Cortex of kidney (tissue), 1 donor: ENCODE results near the gene SEMA6B.
"Not testable (repeated sequence)": the region's sequence is repeated elsewhere in the genome, so short reads cannot be mapped to it uniquely, and the experiment has no call there.

Experiments used
- DNase-seq: peaks from one replicate; lab custom pipeline; 2025; lab: John Stamatoyannopoulos, UW

Gene SEMA6B, protein sequence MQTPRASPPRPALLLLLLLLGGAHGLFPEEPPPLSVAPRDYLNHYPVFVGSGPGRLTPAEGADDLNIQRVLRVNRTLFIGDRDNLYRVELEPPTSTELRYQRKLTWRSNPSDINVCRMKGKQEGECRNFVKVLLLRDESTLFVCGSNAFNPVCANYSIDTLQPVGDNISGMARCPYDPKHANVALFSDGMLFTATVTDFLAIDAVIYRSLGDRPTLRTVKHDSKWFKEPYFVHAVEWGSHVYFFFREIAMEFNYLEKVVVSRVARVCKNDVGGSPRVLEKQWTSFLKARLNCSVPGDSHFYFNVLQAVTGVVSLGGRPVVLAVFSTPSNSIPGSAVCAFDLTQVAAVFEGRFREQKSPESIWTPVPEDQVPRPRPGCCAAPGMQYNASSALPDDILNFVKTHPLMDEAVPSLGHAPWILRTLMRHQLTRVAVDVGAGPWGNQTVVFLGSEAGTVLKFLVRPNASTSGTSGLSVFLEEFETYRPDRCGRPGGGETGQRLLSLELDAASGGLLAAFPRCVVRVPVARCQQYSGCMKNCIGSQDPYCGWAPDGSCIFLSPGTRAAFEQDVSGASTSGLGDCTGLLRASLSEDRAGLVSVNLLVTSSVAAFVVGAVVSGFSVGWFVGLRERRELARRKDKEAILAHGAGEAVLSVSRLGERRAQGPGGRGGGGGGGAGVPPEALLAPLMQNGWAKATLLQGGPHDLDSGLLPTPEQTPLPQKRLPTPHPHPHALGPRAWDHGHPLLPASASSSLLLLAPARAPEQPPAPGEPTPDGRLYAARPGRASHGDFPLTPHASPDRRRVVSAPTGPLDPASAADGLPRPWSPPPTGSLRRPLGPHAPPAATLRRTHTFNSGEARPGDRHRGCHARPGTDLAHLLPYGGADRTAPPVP

DNA sequence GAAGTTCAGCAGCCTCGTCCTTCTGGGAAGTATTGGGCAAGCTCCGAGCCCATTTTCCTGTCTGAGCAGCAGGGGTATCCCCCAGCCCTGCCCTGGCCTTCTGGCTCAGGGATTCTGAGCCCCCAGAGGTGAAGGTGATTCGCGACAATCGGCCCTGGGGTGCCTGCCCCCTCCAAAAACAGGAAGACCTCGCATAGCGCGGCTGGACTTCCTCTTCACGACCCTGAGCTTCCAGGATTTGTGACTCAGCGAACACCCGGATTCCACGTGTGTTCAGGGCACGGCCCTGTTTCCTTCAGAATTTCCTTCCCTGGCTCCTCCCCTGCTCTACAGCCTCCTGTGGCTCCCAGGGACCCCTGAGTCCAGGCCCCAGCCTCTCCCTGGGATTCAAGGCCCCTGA, at the start of gene SEMA6B:
TSS of gene SEMA6B (minus strand) at position 116 of the 400 bp plus-strand sequence. CDS start 1,227 bp downstream, outside the sequence.
- DNase-seq: no peak

DNA sequence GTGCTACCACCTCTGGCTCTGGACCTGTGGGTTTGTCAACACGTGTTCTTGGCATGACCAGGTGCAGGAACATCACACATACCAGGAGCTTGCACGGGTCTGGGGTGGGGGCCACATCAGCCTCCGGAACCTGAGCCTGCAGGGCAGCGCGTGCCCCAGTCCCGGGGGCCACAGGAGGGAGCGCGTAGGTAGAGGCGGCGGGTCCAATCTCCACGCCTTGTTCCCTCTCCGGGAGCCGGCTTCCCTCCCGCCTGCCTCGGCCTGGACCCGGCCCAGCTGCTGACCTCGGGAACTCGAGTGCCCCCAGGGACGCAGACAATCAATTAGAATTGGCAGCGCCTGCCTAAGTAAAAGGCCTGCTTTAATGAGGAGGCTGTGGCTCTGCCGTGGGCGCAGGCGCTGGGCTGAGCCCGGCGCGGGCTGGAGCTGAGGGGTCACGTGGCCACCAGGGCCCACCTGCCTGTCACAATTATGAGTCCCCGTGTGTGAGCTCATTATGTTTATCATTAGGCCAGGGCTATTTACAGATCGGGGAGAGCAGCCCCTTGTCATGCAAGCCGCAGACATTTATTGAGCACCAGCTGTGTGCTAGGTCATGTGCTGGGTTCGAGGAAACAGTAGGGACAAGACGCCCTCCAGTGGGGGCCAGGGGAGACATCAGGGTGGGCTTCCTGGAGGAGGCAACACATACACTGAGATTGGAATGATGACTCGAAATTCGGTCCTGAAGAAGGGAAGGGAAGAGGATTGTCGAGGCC, 47.6 kb upstream of the SEMA6B start:
- no peak for DNase-seq

DNA sequence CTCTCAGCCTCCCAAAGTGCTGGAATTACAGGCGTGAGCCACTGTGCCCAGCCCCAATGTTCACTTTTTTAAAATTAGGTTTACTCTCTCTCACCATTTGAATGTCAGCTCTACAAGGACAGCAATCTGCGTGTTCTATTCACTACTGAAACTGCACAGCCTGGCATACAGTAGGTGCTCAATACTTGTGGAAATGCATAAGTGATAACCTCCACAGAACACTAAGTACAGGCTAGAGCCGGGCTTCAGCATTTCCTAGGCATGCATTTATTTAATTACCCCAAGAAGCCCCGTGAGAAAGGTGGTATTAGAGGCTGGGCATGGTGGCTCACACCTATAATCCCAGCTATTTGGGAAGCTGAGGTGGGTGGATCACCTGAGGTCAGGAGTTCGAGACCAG, 46.7 kb upstream of the SEMA6B start:
- DNase-seq: no peak

DNA sequence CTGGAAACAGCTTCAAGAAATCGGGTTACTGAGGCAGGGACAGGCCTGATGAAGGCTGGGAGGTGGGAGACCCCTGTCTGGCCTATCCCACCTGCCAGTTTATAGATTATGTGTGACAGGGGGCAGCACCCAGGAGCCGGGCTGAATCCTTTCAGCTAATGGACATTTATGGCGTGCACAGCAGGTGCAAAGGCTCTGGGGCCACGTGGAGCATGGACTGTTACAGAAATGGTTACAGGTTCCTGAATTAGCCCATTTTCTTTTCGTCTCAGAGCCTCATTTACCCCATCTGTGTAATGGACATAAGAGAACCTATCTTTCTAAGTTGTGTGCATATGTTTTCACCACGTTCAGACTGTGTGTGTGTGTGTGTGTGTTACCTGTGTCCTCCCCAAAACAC, 45.4 kb upstream of the SEMA6B start:
- DNase-seq: no peak

DNA sequence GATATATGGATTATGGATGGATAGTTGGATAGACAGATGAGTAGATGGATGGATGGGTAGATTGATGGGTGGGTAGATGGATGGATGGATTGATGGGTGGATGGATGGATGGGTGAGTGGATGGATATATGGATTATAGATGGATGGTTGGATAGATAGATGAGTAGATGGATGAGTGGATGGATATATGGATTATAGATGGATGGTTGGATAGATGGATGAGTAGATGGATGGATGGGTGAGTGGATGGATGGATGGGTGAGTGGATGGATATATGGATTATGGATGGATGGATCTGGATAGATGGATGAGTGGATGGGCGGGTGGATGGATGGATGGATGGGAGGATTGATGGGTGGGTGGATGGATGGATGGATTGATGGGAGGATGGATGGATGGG, 43.4 kb upstream of the SEMA6B start:
- no peak for DNase-seq

DNA sequence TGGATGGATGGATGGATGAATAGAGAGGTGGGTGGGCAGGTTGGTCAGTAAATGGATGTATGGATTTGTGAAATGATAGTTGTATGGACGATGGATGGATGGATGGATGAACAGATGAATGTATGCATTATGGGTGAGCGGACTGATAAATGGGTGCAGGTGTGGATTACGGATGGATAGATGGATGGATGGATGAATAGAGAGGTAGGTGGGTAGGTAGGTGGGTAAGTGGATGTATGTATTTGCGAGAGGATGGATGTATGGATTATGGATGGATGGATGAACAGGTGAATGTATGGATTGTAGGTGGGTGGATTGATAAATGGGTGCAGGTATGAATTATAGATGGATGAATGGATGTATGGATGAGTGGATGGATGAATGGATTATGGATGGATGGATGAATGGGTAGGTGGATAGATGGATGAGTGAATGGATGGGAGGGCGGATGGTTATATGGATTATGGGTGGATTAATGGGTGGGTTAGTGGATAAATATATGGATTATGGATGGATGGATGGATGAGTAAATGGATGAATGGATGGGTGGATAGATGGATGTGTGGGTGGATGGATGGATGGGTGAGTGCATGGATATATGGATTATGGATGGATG, 42.8 kb upstream of the SEMA6B start:
- no peak for DNase-seq

DNA sequence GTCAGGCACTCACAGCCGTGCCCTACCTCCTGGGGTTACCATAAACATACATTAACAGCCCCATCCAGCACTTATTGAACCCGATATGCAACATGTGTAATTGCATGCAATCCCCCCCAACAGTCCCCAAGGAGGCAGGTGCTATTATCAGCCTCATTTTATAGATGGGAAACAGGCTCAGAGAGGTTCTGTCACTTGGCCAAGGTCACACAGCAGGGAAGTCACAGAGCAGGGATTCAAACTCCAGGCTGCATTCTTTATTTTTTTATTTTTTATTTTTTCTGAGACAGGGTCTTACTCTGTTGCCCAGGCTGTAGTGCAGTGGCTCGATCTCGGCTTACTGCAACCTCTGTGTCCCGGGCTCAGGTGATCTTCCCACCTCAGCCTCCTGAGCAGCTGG, 41.4 kb upstream of the SEMA6B start:
- DNase-seq: no peak

DNA sequence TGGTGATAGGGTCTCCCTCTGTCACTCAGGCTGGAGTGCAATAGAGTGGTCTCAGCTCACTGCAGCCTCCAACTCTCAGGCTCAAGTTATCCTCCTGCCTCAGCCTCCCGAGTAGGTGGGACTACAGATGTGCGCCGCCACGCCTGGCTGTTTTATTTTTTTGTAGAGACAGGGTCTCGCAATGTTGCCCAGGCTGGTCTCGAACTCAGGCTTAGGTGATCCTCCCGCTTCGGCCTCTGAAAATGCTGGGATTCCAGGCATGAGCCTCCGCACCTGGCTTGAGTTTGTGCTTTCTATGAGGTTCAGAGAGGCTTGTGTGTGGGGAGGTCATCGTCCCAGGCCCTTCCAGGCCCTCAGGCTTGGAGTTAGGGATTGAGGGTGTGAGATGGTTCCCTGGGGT, 40.6 kb upstream of the SEMA6B start:
- no peak for DNase-seq

DNA sequence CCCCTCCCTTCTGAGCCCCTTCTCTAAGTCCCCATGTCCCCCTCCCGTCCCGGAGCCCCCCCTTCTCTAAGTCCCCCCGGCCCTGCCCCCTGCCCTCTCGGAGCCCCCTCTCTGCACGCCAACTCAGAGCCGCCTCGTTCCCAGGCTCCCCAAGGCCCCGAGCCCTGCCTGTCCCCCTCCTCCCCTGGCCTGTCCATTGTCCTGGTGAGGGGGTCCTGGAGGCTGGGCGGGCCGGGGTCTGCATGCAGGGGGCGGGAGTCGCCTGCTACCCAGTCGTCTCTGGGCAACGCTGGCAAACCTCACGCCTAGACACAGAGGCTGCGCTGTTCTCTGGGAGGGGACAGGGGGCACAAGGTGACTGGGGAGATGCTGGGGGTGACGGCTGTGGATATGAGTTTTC, 39.2 kb upstream of the SEMA6B start:
- no peak for DNase-seq

DNA sequence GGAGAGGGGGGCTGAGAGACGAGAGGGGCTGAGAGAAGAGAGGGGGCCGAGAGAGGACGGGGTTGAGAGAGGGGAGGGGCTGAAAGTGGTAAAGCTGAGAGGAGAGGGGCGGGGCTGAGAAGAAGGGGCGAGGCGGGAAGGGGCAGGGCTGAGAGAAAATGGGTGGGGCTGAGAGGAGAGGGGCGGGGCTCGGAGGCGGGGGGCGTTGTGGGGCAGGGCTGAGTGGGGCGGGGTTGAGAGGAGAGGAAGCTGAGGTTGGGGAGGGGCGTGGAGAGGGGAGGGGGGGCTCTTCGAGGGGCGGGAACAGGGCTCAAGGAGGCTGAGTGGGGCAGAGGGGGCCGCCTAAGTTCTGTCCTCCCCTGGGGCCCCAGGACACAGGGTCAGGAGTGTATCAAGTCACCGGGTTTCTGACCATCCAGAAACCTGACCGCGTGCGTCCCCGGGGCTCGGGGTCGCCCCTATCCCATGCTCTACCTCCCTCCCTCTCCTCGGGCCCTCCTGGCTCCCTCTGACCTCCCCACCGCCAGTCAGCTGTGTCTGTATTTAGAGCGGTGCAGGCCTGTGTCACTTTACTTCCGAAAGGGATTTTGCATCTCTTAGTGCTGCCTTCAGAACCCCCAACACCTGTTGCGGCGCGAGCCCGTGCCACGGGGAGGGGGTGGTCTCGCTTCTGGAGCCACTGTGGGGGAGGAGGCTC, 38.6 kb upstream of the SEMA6B start:
- DNase-seq: no peak

DNA sequence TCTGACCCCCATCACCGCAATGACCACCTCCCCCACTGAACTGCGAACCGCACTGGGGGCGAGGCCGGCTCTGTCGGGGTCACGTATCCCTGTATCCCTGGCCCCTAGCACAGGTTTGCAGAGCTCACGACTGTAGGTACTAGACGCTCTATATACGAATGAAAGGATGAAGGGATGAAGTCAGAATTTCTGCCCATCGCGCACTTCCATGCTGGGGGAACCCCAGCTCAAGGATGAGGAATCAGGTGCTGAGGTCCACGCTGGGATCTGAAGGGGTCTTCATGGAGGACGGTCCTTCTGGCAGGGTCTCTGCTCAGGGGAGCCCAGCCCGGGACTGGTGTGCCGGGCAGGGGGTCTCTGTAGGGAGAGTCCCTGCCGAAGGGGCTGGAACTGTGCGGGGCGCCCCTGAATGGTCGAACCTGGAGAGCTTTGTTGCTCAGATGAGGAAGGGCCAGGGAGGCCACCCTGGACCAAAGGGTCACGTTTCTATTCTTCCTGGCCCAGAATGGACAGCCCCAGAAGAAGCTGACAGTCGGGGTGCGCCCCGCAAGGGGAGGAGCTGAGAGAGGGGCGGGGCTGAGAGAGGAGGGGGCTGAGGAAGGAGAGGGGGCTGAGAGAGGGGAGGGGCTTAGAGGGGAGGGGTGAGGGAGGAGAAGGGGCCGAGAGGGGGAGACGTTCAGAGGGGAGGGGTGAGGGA, 37.9 kb upstream of the SEMA6B start:
- DNase-seq: no peak

DNA sequence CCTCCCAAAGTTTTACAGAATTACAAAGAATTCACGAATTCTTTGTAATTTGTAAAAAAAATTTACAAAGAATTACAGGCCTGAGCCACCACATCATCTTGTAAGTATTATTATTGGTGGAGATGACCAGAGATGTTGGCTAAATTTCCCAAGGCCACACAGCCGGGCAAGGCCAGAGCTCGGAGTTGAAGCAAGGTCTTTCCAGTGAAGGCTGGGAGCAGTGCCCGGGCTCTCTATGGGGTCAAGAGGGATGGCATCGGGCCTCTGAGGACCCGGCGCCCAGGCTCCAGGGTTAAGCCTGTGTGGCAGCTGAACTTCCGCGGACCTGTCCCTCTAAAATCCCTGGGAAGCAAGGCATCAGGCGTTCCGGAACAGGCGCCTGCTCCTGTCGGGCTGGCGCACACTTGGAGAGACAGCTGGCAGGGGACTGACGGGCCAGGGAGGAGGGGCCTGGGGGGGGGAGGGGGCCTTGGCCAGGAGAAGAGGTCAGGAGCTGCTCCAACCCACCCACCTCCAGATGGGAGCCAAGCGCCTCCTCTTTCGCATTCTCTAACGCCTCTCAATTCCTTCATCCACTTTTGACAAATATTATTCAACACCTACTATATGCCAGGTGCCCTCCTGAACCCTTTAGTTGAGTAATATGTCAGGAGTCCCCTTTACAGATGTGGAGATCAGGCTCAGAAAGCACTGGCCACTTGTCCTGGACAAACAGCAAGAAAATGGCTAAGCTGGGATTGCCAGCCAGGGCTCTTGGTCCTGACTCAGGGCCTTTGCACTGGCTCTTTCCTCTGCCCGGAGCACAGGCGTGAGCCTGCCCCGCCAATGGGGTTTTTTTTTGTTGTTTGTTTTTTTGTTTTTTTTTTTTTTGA, 36.8 kb upstream of the SEMA6B start:
- no peak for DNase-seq

DNA sequence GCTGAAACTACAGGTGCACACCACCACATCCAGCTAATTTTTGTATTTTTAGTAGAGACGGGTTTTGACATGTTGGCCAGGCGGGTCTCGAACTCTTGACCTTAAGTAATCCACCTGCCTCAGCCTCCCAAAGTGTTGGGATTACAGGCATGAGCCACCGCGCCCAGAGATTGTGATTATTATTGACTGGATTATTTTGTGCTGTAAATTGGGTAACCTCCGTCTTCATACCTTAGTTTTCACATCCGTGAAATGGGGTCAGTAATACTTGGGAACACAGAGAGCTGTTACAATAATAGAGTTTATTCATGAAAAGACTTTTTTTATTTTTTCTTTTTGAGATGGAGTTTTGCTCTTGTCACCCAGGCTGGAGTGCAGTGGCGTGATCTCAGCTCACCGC, 35.7 kb upstream of the SEMA6B start:
- DNase-seq: not testable (repeated sequence)

DNA sequence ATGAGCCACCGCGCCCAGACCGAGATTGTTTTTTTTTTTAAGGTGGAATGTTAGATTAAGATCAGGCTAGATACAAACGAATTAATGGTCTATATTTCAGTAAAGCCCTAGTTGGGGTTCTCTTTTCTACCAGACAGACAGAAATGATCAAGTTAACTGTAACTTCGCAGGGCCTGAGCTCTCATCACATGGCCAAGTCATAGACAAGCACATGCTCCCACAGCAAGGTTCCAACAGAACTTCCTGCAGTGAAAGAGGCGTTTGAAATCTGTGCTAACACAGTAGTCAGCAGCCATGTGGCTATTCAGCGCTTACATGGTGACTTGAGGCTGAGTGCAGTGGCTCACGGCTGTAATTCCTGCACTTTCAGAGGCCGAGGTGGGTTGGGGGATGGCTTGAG, 34.7 kb upstream of the SEMA6B start:
- DNase-seq: no peak

DNA sequence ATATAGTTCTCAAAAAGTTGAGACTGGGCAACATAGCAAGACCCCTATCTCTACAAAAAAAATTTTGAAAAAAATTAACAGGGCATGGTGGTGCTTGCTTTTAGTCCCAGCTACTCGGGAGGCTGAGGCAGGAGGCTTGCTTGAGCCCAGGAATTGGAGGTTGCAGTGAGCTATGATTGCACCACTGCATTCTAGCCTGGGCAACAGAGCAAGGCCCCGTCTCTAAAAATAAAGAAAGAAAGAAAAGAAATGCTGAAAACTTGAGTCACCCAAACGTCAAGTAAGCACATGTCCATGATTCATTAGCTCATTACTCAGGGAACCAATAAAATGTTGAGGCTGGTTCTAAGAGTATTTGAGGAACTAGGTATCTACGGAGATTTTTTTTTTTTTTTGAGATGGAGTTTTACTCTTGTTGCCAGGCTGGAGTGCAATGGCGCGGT, 33.9 kb upstream of the SEMA6B start:
- DNase-seq: no peak

DNA sequence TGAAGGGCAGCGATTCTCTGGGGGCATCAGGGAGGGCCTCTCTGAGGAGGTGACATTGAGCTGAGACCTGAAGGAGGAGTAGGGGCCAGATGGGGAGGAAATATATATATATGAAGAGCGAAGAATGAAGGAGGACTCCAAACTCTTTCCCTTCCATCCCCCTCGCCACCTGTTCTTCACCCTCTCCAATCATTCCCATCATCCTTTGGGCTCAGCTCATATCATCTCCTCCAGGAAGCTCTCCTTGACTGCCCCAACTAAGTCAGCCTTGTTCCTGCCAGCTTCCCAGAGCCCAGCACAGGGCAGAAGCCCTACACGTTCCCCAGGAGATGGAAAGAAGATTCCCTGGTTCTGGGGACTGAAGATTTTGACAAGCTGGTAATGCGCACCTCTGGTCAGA, 33.0 kb upstream of the SEMA6B start:
- no peak for DNase-seq

DNA sequence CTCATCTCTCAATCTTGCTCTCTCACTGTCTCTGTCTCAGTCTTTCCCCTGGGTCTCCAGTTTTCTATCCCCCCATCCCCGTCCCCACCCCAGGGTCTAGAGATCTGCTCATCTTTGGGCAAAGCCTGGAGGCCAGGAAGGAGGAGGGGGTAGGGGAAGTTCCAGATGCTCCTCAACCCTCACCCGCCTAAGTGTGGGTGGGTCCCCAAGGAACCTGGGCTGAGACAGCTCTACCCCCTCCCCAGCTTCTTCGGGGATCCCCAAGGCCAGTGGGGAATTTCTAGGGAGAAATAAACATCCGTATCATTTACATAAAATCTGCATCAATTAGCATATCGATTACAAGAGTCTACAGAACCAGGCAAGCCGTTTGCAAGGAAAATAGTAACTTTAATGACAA, 31.8 kb upstream of the SEMA6B start:
- no peak for DNase-seq

DNA sequence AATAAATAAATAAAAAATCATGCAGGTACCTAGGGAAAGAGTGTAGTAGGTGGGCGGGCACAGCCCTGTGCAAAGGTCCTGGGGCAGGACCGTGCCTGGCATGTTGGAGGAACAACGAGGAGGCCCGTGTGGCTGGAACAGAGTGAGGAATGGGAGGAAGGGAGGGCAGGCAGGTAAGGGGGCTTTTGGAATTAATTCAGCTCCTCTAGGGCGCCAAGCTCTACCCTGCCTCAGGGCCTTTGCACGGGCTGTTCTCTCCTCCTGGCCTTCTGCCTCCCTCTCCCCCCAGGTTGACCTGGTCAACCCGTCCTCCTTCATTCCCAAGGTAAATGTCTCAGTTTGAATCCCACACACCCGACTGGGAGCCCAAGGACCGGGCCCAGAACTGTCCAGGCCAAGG, 31.1 kb upstream of the SEMA6B start:
- DNase-seq: no peak

DNA sequence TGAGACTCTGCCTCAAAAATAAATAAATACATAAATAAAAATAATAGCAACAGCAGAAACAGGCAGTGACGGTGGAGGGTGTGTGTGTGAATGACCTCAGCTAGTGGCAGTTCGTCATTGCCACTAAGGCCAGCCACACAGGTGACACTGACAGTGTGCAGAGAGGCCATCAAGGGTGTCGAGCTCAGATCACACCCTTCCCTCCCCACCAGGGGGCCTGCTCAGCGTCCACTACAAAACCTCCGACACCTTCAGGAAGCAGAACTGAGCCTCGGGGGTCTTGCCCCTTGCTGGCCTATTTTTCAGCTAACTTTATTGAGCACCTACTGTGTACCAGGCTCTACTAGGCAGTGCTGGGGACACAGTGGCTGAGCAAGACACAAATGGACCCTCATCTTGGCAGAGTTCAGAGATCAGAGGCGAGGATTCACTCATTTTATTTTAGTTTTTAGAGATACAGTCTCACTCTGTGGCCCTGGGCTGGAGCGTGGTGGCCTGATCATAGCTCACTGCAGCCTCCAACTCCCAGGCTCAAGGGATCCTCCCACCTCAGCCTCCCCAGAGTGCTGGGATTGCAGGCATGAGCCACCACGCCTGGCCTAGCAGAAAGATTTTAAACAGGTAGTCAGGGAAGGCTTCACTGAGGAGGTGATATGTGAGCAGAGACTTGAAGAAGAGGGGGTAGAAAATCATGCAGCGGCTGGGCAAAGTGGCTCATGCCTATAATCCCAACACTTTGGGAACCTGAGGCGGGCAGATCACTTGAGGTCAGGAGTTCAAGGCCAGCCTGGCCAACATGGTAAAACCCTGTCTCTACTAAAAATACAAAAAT, 30.3 kb upstream of the SEMA6B start:
- DNase-seq: no peak
